ENCODE data around the gene TMEM245. TPM values are rescaled to one million over a fixed set of nuclear protein-coding genes. Genes with fewer than 3 reads are reported as not detected.
A peak's percentile ranks its signal among the peaks of the same experiment; 100 is the strongest.

TMEM245 gene
- total and polyA plus RNA-seq, 2 of the 13 experiments (the other 11 are each of a cell fraction or from before 2014, with no cell fraction given): 53.5 to 55.4 TPM

DNA sequence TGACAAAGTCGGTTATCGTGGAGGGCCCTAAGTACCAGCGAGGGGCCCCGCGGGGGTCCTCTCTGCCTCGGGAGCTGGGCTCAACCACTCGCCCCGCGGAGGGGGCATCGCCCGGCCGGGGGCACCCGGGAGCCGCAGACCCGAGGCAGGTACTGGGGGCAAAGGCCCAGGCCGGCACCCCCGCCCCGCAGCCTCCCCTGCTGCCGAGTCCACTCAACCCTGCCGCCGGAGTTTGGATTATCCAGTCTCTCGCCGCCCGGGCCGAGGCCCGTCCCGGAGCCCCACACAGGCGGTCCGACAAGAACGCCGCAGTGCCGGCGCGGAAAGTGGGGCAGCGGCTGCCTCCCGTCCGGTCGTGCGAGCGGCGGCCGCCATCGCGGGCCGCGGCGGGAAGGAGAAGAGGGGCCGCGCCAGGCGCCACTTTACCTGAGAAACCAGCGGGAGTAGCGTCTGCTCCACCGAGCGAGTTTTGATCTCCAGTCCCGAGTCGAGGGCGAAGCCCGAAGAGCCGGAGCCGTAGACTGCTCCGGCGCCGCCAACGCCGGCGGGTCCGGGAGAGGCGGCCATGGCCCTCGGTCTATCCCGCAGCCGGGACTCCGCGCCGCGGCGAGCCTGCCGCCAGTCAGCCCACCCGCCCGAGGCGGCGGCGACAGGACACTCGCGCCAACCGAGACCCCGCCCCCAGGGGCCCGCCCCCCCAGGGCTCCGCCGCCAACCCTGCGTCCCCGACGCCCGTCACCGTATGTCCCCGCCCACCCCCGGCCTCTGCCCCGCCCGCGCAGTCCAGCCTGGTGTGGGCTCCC is 106.7 kb downstream of the TMEM245 start, which contains the start of gene CTNNAL1 (continued):
- TF ChIP-seq ATF7-NPFF (CRISPR knock-in tag; IDR thresholded peaks at IDR 0.05; ENCODE audit: low read depth) (peak; percentile 7; the same call in 1 of the 2 replicates), LCORL (IDR thresholded peaks at IDR 0.05) (no peak), LCORL (CRISPR knock-in tag; IDR thresholded peaks at IDR 0.05) (peak; percentile 12; the same call in 1 of the 2 replicates), THAP11 (CRISPR knock-in tag; IDR thresholded peaks at IDR 0.05) (no peak; the same call in 1 of the 2 replicates), ZNF564 (CRISPR knock-in tag; IDR thresholded peaks at IDR 0.05) (peak; percentile 31; the same call in 1 of the 2 replicates), SIX4 (CRISPR knock-in tag; IDR thresholded peaks at IDR 0.05) (no peak), PHF8 (CRISPR knock-in tag; IDR thresholded peaks at IDR 0.05) (peak; percentile 59), ZNF572 (CRISPR knock-in tag; IDR thresholded peaks at IDR 0.05) (no peak), ZNF670 (CRISPR knock-in tag; IDR thresholded peaks at IDR 0.05; ENCODE audit: borderline replicate concordance) (peak; percentile 63; the same call in 1 of the 2 replicates), SOX5 (CRISPR knock-in tag; IDR thresholded peaks at IDR 0.05; ENCODE audit: borderline replicate concordance) (no peak), SRSF4 (IDR thresholded peaks at IDR 0.05; ENCODE audit: low read depth, low read length, poor library complexity, severe bottlenecking) (no peak), ZNF775 (CRISPR knock-in tag; IDR thresholded peaks at IDR 0.05; ENCODE audit: borderline replicate concordance) (no peak), ZNF350 (CRISPR knock-in tag; IDR thresholded peaks at IDR 0.05; ENCODE audit: borderline replicate concordance, low read depth) (0 out of 2 replicates have a peak, but pooled peaks have one; percentile 33), ZNF234 (CRISPR knock-in tag; conservative IDR thresholded peaks at IDR 0.05) (no peak), TBL1XR1 (IDR thresholded peaks at IDR 0.05; ENCODE audit: borderline replicate concordance, low read length, partially characterized antibody) (no peak), MLLT10 (CRISPR knock-in tag; IDR thresholded peaks at IDR 0.05) (no peak), SAFB2 (CRISPR knock-in tag; IDR thresholded peaks at IDR 0.05; ENCODE audit: borderline replicate concordance, low read depth) (0 out of 2 replicates have a peak, but pooled peaks have one; percentile 23), SMC3 (IDR thresholded peaks at IDR 0.05; ENCODE audit: low read length) (no peak)
- TF ChIP-seq, protein P1, sequence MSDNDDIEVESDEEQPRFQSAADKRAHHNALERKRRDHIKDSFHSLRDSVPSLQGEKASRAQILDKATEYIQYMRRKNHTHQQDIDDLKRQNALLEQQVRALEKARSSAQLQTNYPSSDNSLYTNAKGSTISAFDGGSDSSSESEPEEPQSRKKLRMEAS (IDR thresholded peaks at IDR 0.05): peak; percentile 57; the same call in 1 of the 2 replicates
- TF ChIP-seq, protein P2, sequence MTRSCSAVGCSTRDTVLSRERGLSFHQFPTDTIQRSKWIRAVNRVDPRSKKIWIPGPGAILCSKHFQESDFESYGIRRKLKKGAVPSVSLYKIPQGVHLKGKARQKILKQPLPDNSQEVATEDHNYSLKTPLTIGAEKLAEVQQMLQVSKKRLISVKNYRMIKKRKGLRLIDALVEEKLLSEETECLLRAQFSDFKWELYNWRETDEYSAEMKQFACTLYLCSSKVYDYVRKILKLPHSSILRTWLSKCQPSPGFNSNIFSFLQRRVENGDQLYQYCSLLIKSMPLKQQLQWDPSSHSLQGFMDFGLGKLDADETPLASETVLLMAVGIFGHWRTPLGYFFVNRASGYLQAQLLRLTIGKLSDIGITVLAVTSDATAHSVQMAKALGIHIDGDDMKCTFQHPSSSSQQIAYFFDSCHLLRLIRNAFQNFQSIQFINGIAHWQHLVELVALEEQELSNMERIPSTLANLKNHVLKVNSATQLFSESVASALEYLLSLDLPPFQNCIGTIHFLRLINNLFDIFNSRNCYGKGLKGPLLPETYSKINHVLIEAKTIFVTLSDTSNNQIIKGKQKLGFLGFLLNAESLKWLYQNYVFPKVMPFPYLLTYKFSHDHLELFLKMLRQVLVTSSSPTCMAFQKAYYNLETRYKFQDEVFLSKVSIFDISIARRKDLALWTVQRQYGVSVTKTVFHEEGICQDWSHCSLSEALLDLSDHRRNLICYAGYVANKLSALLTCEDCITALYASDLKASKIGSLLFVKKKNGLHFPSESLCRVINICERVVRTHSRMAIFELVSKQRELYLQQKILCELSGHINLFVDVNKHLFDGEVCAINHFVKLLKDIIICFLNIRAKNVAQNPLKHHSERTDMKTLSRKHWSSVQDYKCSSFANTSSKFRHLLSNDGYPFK (CRISPR knock-in tag; IDR thresholded peaks at IDR 0.05; ENCODE audit: borderline replicate concordance): no peak; the same call in 1 of the 2 replicates

Measured in HepG2 (cell line).